Measurements from ENCODE around the gene LONP1.

The LONP1 gene

DNA sequence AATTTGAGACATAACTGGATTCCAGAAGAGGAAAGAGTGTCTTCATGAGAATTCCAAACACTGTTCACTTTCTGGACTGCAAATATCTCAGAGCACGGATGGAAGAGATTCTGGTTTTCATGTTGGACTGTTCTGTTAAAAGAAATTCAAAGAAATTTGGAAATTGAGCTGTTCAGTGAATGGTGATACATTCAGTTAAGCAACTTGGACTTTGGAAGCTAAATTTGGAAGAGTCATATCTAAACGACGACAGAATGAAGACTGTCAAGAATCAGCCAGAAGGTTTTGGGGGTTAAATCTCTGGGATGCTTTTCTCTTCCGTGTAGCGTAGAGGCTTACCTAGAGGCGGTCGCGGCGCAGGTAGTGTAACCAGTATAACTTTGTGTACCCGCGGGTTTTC lies 71.5 kb downstream of the LONP1 start:
- no peak for DNase-seq (ENCODE audit: low spot score)

- no peak for DNase-seq (ENCODE audit: low spot score)
Observed at GRCh38 chr19:5646703-5647102, 73.2 kb downstream of the LONP1 start.

DNA sequence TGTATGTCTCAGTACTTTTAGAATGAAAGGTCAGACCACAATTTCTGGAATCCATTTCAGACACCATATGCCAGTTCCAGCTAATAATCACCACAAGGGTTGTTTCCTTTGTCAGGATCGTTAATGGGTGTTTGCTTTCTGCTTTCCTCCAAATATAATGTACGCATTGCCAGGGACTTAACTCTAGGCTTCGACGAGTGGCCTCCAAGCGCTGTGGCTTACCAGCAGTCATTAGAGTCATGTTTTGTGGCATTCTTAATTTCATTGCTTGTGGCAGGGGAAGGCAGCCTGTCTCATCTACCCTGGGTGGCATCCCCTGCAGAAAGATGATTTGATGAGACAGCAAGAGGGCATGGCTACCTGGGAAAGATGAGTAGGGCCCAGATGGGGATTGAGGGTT lies 74.5 kb downstream of the LONP1 start:
- no peak for DNase-seq (ENCODE audit: low spot score)

- no peak for DNase-seq (ENCODE audit: low spot score)
Observed at GRCh38 chr19:5644037-5644436, 75.9 kb downstream of the LONP1 start.

DNA sequence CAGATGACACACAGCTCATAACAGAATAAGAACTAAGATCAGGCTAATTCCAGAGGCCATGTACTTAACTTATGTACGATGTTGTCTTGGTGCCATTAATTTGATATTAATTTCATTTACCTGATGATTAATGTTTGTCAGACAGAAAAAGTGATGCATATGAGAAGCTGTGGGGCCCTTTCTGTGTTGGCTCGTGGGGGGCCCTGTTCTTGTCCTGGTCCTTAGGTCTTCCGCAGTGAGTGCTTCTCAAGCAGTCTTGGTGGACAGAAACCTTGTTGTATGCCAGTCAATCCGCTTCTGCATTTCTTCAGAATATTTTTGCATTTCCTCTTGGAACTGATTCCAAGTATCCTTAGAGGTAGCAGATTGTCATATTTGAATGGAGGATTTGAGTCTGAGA lies 76.9 kb downstream of the LONP1 start:
- DNase-seq (ENCODE audit: low spot score) = no peak

DNA sequence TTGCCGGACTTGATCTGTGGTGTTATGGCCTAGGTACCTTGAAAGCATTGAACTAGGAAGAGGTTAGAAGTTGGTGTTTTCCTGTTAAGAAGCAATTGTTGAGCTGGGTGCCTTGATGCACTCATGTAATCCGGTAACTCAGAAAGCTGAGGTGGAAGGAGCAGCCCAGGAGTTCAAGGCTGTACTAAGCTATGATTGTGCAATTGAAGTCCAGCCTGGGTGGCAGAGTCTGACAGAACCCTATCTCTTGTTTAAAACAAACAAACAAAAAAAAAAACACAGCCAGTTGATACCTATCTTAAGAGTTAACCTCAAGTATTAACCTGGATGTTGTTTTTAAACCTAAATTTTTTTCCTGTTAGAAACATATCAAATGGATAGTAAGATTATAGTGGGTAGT lies 77.7 kb downstream of the LONP1 start:
- DNase-seq (ENCODE audit: low spot score) = no peak
